Pancreas (tissue), 10 donors: Measurements from ENCODE around the gene ARNT2. TPM values are rescaled to one million over a fixed set of nuclear protein-coding genes. Genes with fewer than 3 reads are reported as not detected.

ENCODE experiments used
- ATAC-seq, 4 donors: fragments of 200-7000 bp; cut with Tn5 transposase; one replicate each; pipeline versions ENCODE4 v1.8.0 to v1.9.1; 2020; ENCODE audit warnings: mild to moderate bottlenecking in 4 of 4, moderate library complexity in 4 of 4
- DNase-seq, 6 donors: peaks; one replicate each; pipeline ENCODE4 v3.0.0-alpha.2; 2020
- FAIRE-seq: peaks from 2 replicates; lab custom pipeline; 2012; peaks lifted over from hg19 to GRCh38; lab: Jason Lieb, UNC
- H3K27ac ChIP-seq, 4 donors: fragments of 200-600 bp; sonication (generic); 1 replicate in 3 of 4; 2 replicates in 1 of 4; pipeline versions ENCODE4 v1.5.0 to v1.8.0; 2020
- H3K27me3 ChIP-seq, 4 donors: fragments of 200-600 bp; one replicate each; pipeline ENCODE4 v1.8.0; 2021
- H3K36me3 ChIP-seq, 3 donors: fragments of 200-600 bp; sonication (generic) in 1 of 3; one replicate each; pipeline versions ENCODE4 v1.5.0 to v1.8.0; 2020 to 2021
- H3K4me1 ChIP-seq, 3 donors: fragments of 200-600 bp; one replicate each; pipeline ENCODE4 v1.8.0; 2021
- H3K4me3 ChIP-seq, 4 donors: fragments of 200-600 bp; sonication (generic) in 2 of 4; one replicate each; pipeline versions ENCODE4 v1.5.0 to v1.8.0; 2020 to 2021
- H3K9me3 ChIP-seq, 4 donors: fragments of 200-600 bp; one replicate each; pipeline ENCODE4 v1.8.0; 2021
- CTCF ChIP-seq, 4 donors: fragments of 200-600 bp; sonication (generic) in 3 of 4; IDR thresholded peaks; one replicate each; pipeline versions ENCODE4 v1.5.0 to v1.8.0; 2021; ENCODE audit warnings: antibody characterized with exemption in 4 of 4
- WGBS, 2 donors: extraction: QIAGEN DNeasy Blood & Tissue Kit; methylation state at CpG; one replicate each; pipeline ENCODE4 v1.1.7; 2013; 5-methylcytosine and 5-hydroxymethylcytosine counted together
- intact Hi-C, 3 donors: fragments of 100-400 bp; cut with DNase I; formaldehyde crosslinking; loops; one replicate each; pipeline versions ENCODE4 v1.11.1 to v1.14.2; 2022
- polyA plus RNA-seq, 2 donors: library from polyadenylated mRNA; stranded (reverse); fragments of 200-250 nt; gene quantifications; one replicate each; pipeline ENCODE4 v1.2.3, GENCODE V29; 2013
- total RNA-seq, 6 donors: library from RNA; stranded (reverse); fragmentation: NEBNext Ultra II Directional in 4 of 6; extraction: Animal tissue kit (Norgen Biotek cat#: 25700) in 4 of 6; gene quantifications; one replicate each; pipeline versions ENCODE4 v1.2.1 to v1.2.4, GENCODE V29; 2021 to 2023
- donor health status: healthy with polysubstance abuse.
- donor health status: DM: no; HTN: no; CAD: no; lungs with moderate emphysema.
- donor health status: DM: no; HTN: no; CAD: no.
- donor health status: control.
- donor health status: control.
- donor health status: Bipolar disorder and iron deficiency.
- donor health status: DM: yes; HTN: yes; CAD: no.
- donor health status: DM: no; HTN: no; CAD: no.
- donor health status: DM: no; HTN: no; CAD: no.
- donor health status: DM: yes; HTN: yes; CAD: no.

Gene ARNT2
- 10 to 100 TPM in 1 of 6 donors, 1 to 10 TPM in 5; 2.1 to 18.1 (median 5.4) TPM for total RNA-seq
- 1 to 10 TPM; 3.5 to 9.5 TPM for polyA plus RNA-seq

- FAIRE-seq (no peak), ATAC-seq (peak; percentile 71 to 82 (median 72)), DNase-seq (peak; percentile 26 to 77 (median 46))
- Histone ChIP-seq H3K9me3 (no peaks in the 10 kb centered on the region), H3K27ac (peak within 1 kb of the TSS; percentile 22 to 60 (median 52)), H3K4me1 (no peaks in the 10 kb centered on the region), H3K36me3 (no peaks in the 10 kb centered on the region), H3K4me3 (peak within 1 kb of the TSS; percentile 28 to 54 (median 46)), H3K27me3 (no peaks in the 10 kb centered on the region)
- WGBS, 2 donors, result 1% methylated on average over 46 to 102 of the region's 102 CpGs
- intact Hi-C loops, result no loop called here
- TF ChIP-seq CTCF (IDR thresholded peaks at IDR 0.05), result no peak
These were observed at the start of gene ARNT2 for GRCh38 chr15:80404057-80404760. ARNT2 (plus strand) TSS chr15:80404382; CDS start chr15:80404516, 134 bp downstream.

DNA sequence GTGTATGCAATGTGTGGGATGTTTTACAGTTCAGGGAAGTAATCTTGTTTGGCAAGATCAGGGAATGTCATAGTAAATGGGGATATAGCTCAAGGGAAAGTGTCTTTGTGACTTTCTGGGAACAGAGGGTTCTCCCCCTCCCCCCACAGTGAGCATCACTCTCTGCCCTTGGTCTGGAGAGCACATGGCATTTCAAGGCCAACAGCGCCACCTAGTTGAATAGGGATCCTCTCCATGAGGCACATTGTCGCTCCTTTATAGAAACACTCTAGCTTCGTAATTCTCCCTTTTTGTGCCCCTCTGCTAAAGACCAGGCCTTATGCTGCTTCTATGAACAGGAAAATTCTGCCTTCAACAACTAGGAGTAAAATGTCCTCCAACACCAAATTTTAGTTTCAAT, 37.1 kb upstream of the ARNT2 start:
- WGBS, 2 donors, result 81 to 87% methylated on average over 3 of the region's 3 CpGs
- H3K36me3 ChIP-seq, result no peaks in the 10 kb centered on the region
- no peak overlapping the region for H3K4me3 ChIP-seq
- FAIRE-seq (no peak), ATAC-seq (no peak), DNase-seq (no peak)
- H3K27me3 ChIP-seq, result no peaks in the 10 kb centered on the region
- no peaks in the 10 kb centered on the region for H3K9me3 ChIP-seq
- TF ChIP-seq CTCF (IDR thresholded peaks at IDR 0.05), result no peak
- intact Hi-C loops, result no loop called here
- no peaks in the 10 kb centered on the region for H3K4me1 ChIP-seq
- H3K27ac ChIP-seq, result no peak overlapping the region

GRCh38 chr15:80367661-80368060, 36.5 kb upstream of the ARNT2 start:
- Histone ChIP-seq H3K27me3 (no peaks in the 10 kb centered on the region), H3K4me1 (no peaks in the 10 kb centered on the region), H3K4me3 (no peak overlapping the region), H3K36me3 (no peaks in the 10 kb centered on the region), H3K9me3 (no peaks in the 10 kb centered on the region), H3K27ac (no peak overlapping the region)
- FAIRE-seq (no peak), DNase-seq (no peak), ATAC-seq (no peak)
- whole genome bisulfite sequencing, 2 donors, result 36 to 44% methylated on average over 1 of the region's 1 CpG
- intact Hi-C loops, result no loop called here
- TF ChIP-seq CTCF (IDR thresholded peaks at IDR 0.05), result no peak

GRCh38 chr15:80371924-80372323, 32.3 kb upstream of the ARNT2 start:
- H3K36me3 ChIP-seq, result no peaks in the 10 kb centered on the region
- intact Hi-C loops, result no loop called here
- H3K27ac ChIP-seq, result no peak overlapping the region
- no peaks in the 10 kb centered on the region for H3K4me1 ChIP-seq
- 76 to 86% methylated on average over 2 of the region's 2 CpGs for WGBS, 2 donors
- TF ChIP-seq CTCF (IDR thresholded peaks at IDR 0.05), result no peak
- no peaks in the 10 kb centered on the region for H3K27me3 ChIP-seq
- ATAC-seq (no peak), DNase-seq (no peak), FAIRE-seq (no peak)
- no peak overlapping the region for H3K4me3 ChIP-seq
- no peaks in the 10 kb centered on the region for H3K9me3 ChIP-seq

DNA sequence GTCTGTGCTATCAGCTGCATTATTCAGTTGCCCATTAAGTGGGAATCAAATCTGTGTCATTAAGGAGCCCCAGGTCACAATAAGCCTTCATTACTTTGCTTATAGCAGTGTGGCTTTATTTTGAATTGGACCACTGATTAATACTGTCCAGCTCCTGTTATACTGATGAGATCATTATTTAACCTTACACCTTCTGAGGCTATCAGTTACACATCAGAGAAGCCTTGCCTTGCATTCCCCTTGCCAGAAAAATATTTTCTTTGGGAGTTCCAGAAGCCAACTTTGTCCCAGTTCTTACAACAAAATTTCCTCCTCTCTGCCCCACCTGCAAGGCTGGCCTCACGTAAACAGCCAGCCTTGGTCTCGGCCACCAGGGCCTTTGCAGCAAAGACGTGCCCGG, 29.7 kb upstream of the ARNT2 start:
- ATAC-seq, result no peak
- no peaks in the 10 kb centered on the region for H3K36me3 ChIP-seq
- intact Hi-C loops, result no loop called here

More for the DNA sequence above, 29.7 kb upstream of the ARNT2 start:
- no peak for DNase-seq
- Histone ChIP-seq H3K9me3 (no peaks in the 10 kb centered on the region), H3K27ac (no peak overlapping the region), H3K4me3 (no peak overlapping the region), H3K27me3 (no peaks in the 10 kb centered on the region), H3K4me1 (no peaks in the 10 kb centered on the region)
- no peak for TF ChIP-seq CTCF (IDR thresholded peaks at IDR 0.05)
- 64 to 71% methylated on average over 4 of the region's 4 CpGs for WGBS, 2 donors
- FAIRE-seq, result no peak
